ENCODE data around the gene NEURL1. TPM values are rescaled to one million over a fixed set of nuclear protein-coding genes. Genes with fewer than 3 reads are reported as not detected.
"Not testable (repeated sequence)": the region's sequence is repeated elsewhere in the genome, so short reads cannot be mapped to it uniquely, and the experiment has no call there.

The NEURL1 gene
- total RNA-seq, 1 experiment from 2014 or later, result 4.8 TPM

- H3K9me3 ChIP-seq (ENCODE audit: insufficient read depth, low read depth), result no peaks in the 10 kb centered on the region
- intact Hi-C loops (cut with micrococcal nuclease; ENCODE audit: unreplicated experiment), result no loop called here
- TF ChIP-seq EZH2 (IDR thresholded peaks at IDR 0.05; ENCODE audit: low read depth), result no peak
- no peak for TF ChIP-seq CTCF (conservative IDR thresholded peaks at IDR 0.05)
- H3K4me2 ChIP-seq, result no peak overlapping the region
- H4K20me1 ChIP-seq (ENCODE audit: insufficient read depth), result no peaks in the 10 kb centered on the region
- H2AFZ ChIP-seq, result no peak overlapping the region
- DNase-seq, result no peak
- POLR2A ChIA-PET (ENCODE audit: unreplicated experiment), result no interaction called here
- H3K27me3 ChIP-seq (ENCODE audit: insufficient read depth, low read depth), result no peaks in the 10 kb centered on the region
- BruUV-seq (replicated peaks), result no TSS peak
- H3K4me3 ChIP-seq, result no peak overlapping the region
- peaks cover 12% of the 10 kb centered on the region for H3K4me1 ChIP-seq (replicated peaks; ENCODE audit: insufficient read depth)
- H3K9me2 ChIP-seq (ENCODE audit: insufficient read depth), result no peaks in the 10 kb centered on the region
- H3K79me2 ChIP-seq (ENCODE audit: low read depth), result no peaks in the 10 kb centered on the region
- CTCF ChIA-PET, result no interaction called here
- H3K27ac ChIP-seq, result no peak overlapping the region
- peaks cover 14% of the 10 kb centered on the region for H3F3A ChIP-seq (ENCODE audit: insufficient read depth, low read depth)
- no peaks in the 10 kb centered on the region for H3K36me3 ChIP-seq (ENCODE audit: low read depth)
These were observed 7.0 kb downstream of the NEURL1 start for GRCh38 chr10:103500481-103500880.

- Histone ChIP-seq H4K20me1 (ENCODE audit: insufficient read depth) (no peaks in the 10 kb centered on the region), H3K9me3 (ENCODE audit: insufficient read depth, low read depth) (no peaks in the 10 kb centered on the region), H2AFZ (no peak overlapping the region), H3F3A (ENCODE audit: insufficient read depth, low read depth) (peaks cover 14% of the 10 kb centered on the region), H3K4me2 (no peak overlapping the region), H3K4me3 (no peak overlapping the region), H3K79me2 (ENCODE audit: low read depth) (no peaks in the 10 kb centered on the region), H3K4me1 (replicated peaks; ENCODE audit: insufficient read depth) (peaks cover 12% of the 10 kb centered on the region), H3K9me2 (ENCODE audit: insufficient read depth) (no peaks in the 10 kb centered on the region), H3K27me3 (ENCODE audit: insufficient read depth, low read depth) (no peaks in the 10 kb centered on the region), H3K36me3 (ENCODE audit: low read depth) (no peaks in the 10 kb centered on the region), H3K27ac (no peak overlapping the region)
- POLR2A ChIA-PET (ENCODE audit: unreplicated experiment), result no interaction called here
- no peak for DNase-seq
- CTCF ChIA-PET, result no interaction called here
- no peak for TF ChIP-seq CTCF (conservative IDR thresholded peaks at IDR 0.05)
- no peak for TF ChIP-seq EZH2 (IDR thresholded peaks at IDR 0.05; ENCODE audit: low read depth)
- no TSS peak for BruUV-seq (replicated peaks)
- intact Hi-C loops (cut with micrococcal nuclease; ENCODE audit: unreplicated experiment), result no loop called here
These were observed 7.7 kb downstream of the NEURL1 start for GRCh38 chr10:103501186-103501585.

- CTCF ChIA-PET, result no interaction called here
- H3K4me1 ChIP-seq (replicated peaks; ENCODE audit: insufficient read depth), result peaks cover 12% of the 10 kb centered on the region
- DNase-seq, result no peak
These were observed 9.6 kb downstream of the NEURL1 start for GRCh38 chr10:103502849-103503660.

GRCh38 chr10:103503777-103504176, 10.3 kb downstream of the NEURL1 start:
- H2AFZ ChIP-seq; DNase-seq; H3K9me3 ChIP-seq (ENCODE audit: insufficient read depth, low read depth); intact Hi-C loops (cut with micrococcal nuclease; ENCODE audit: unreplicated experiment); H3K79me2 ChIP-seq (ENCODE audit: low read depth); H3K27me3 ChIP-seq (ENCODE audit: insufficient read depth, low read depth); H3K36me3 ChIP-seq (ENCODE audit: low read depth); H3K4me3 ChIP-seq; H3K9me2 ChIP-seq (ENCODE audit: insufficient read depth); BruUV-seq (replicated peaks); H4K20me1 ChIP-seq (ENCODE audit: insufficient read depth); CTCF ChIA-PET: not testable (repeated sequence)
- H3K4me2 ChIP-seq, result peak overlapping the region; percentile 44; the same call in 1 of the 2 replicates
- POLR2A ChIA-PET (ENCODE audit: unreplicated experiment), result interaction anchor here (0.7 kb wide), 1 partner anchor 11 kb away, joined by 4 read pairs; no protein-coding TSS in a partner anchor
- peaks cover 12% of the 10 kb centered on the region for H3K4me1 ChIP-seq (replicated peaks; ENCODE audit: insufficient read depth)
- H3F3A ChIP-seq (ENCODE audit: insufficient read depth, low read depth), result peaks cover 14% of the 10 kb centered on the region
- peak overlapping the region; percentile 78 for H3K27ac ChIP-seq

More at GRCh38 chr10:103502849-103503660, 9.6 kb downstream of the NEURL1 start:
- Histone ChIP-seq H3K79me2 (ENCODE audit: low read depth) (no peaks in the 10 kb centered on the region), H3K36me3 (ENCODE audit: low read depth) (no peaks in the 10 kb centered on the region), H3K27ac (peak overlapping the region; percentile 12; the same call in 1 of the 2 replicates), H3F3A (ENCODE audit: insufficient read depth, low read depth) (peaks cover 14% of the 10 kb centered on the region), H3K9me3 (ENCODE audit: insufficient read depth, low read depth) (no peaks in the 10 kb centered on the region), H4K20me1 (ENCODE audit: insufficient read depth) (no peaks in the 10 kb centered on the region), H2AFZ (no peak overlapping the region), H3K9me2 (ENCODE audit: insufficient read depth) (no peaks in the 10 kb centered on the region), H3K27me3 (ENCODE audit: insufficient read depth, low read depth) (no peaks in the 10 kb centered on the region), H3K4me2 (no peak overlapping the region), H3K4me3 (no peak overlapping the region)
- no TSS peak for BruUV-seq (replicated peaks)
- POLR2A ChIA-PET (ENCODE audit: unreplicated experiment), result no interaction called here
- TF ChIP-seq CTCF (conservative IDR thresholded peaks at IDR 0.05) (no peak), EZH2 (IDR thresholded peaks at IDR 0.05; ENCODE audit: low read depth) (no peak)
- intact Hi-C loops (cut with micrococcal nuclease; ENCODE audit: unreplicated experiment), result no loop called here
